Glomerular endothelial cell (primary cell): Measurements from ENCODE around the gene LEMD1. TPM values are rescaled to one million over a fixed set of nuclear protein-coding genes. Genes with fewer than 3 reads are reported as not detected.
"Not testable (repeated sequence)": the region's sequence is repeated elsewhere in the genome, so short reads cannot be mapped to it uniquely, and the experiment has no call there.

Source experiments
- DNase-seq: peaks from one replicate; pipeline ENCODE4 v3.0.0-alpha.2; 2011; ENCODE audit warnings: low read depth, low spot score; ENCODE audit errors: extremely low read depth
- total RNA-seq: library from RNA; depleted of rRNA; stranded (reverse); fragments of >200 nt; gene quantifications from 2 replicates; pipeline ENCODE4 v1.2.3, GENCODE V29; 2015

LEMD1 gene
- total RNA-seq, 1 donor from 2014 or later, result not detected

- no peak for DNase-seq
These were observed 39.3 kb downstream of the LEMD1 start for GRCh38 chr1:205382561-205382960.

- no peak for DNase-seq
These were observed 40.6 kb downstream of the LEMD1 start for GRCh38 chr1:205381305-205381704.

GRCh38 chr1:205380882-205381281 is 41.0 kb downstream of the LEMD1 start:
- no peak for DNase-seq

GRCh38 chr1:205379056-205379455 is 42.8 kb downstream of the LEMD1 start:
- DNase-seq, result no peak

- DNase-seq, result no peak
These were observed 44.5 kb downstream of the LEMD1 start for GRCh38 chr1:205377355-205377754.

GRCh38 chr1:205376739-205377138 is 45.1 kb downstream of the LEMD1 start:
- DNase-seq, result no peak

- DNase-seq, result no peak
These were observed 45.9 kb downstream of the LEMD1 start for GRCh38 chr1:205375835-205376545.

- DNase-seq, result no peak
These were observed 47.4 kb downstream of the LEMD1 start for GRCh38 chr1:205374210-205375078.

GRCh38 chr1:205373798-205374175 is 48.1 kb downstream of the LEMD1 start:
- no peak for DNase-seq

GRCh38 chr1:205373022-205373797 is 48.6 kb downstream of the LEMD1 start:
- no peak for DNase-seq

- no peak for DNase-seq
These were observed 49.8 kb downstream of the LEMD1 start for GRCh38 chr1:205371871-205372660.

- no peak for DNase-seq
These were observed 51.1 kb downstream of the LEMD1 start for GRCh38 chr1:205370780-205371179.

GRCh38 chr1:205369701-205370123 is 52.1 kb downstream of the LEMD1 start:
- DNase-seq, result no peak

GRCh38 chr1:205368478-205368877 is 53.4 kb downstream of the LEMD1 start:
- no peak for DNase-seq

GRCh38 chr1:205365945-205366463 is 55.9 kb downstream of the LEMD1 start:
- no peak for DNase-seq

- DNase-seq, result not testable (repeated sequence)
These were observed 56.8 kb downstream of the LEMD1 start for GRCh38 chr1:205365086-205365485.

GRCh38 chr1:205360891-205361290 is 61.0 kb downstream of the LEMD1 start:
- no peak for DNase-seq

GRCh38 chr1:205359771-205360565 is 61.9 kb downstream of the LEMD1 start:
- no peak for DNase-seq

GRCh38 chr1:205358579-205358978 is 63.3 kb downstream of the LEMD1 start:
- DNase-seq, result no peak
